ENCODE measurements around the gene SIK2. TPM values are rescaled to one million over a fixed set of nuclear protein-coding genes. Genes with fewer than 3 reads are reported as not detected.
"Not testable (repeated sequence)": the region's sequence is repeated elsewhere in the genome, so short reads cannot be mapped to it uniquely, and the experiment has no call there.

Gene SIK2
- polyA plus RNA-seq, 3 donors: 20.0 to 24.7 (median 23.9) TPM

DNA sequence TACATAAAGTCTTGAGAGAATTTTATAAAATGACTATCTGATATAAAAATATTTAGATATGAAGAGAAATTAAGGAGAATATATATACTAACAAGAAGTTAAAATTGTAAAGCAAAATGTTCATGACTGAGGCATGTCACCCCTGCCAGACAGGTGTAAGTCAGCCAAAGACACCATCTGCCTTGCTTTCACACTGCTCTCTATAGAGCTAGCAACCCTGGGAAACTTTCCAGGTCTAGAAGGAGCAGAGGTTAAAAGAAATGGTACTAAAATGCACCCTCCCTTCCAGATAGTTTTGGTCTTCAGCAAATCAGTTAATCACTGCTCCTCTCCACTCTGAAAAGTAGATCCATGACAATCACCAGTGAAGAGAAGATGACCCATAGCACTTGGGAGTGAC is 147.4 kb downstream of the SIK2 start:
- no peak for DNase-seq

DNA sequence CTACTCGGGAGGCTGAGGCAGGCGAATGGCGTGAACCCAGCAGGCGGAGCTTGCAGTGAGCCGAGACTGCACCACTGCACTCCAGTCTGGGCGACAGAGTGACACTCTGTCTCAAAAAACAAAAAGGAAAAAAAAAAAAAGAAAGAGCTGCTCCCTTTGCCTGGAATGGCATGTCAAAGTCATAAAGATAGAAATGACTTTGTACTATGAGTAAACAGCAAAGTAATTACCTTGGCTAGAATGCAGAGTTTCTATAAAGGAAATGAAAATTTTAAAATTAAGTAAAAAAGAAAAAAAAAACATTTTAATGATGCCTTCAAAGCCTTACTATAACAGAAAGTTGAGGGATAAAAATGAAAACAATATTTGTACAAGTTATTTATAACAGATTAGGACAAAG is 153.8 kb downstream of the SIK2 start:
- no peak for DNase-seq

- DNase-seq: no peak
These were observed 157.1 kb downstream of the SIK2 start for GRCh38 chr11:111759376-111759775.

GRCh38 chr11:111759778-111760407 is 157.6 kb downstream of the SIK2 start:
- no peak for DNase-seq

GRCh38 chr11:111761036-111761435 is 158.8 kb downstream of the SIK2 start:
- no peak for DNase-seq

DNA sequence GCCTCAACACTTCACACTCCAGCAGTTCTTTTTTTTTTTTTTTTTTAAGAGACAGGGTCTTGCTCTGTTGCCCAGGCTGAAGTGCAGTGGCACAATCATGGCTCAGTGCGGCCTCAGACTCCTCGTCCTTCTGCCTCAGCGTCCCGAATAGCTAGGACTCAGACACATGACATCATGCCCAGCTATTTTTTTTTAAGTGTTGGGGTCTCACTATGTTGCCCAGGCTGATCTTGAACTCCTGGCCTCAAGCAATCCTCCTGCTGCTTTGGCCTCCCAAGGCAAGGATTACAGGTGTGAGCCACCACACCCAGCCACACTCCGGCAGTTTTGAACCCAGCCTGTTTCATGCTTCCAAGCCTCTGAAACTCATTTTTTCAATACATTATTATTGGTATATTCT is 160.3 kb downstream of the SIK2 start:
- no peak for DNase-seq

- no peak for DNase-seq
These were observed 160.9 kb downstream of the SIK2 start for GRCh38 chr11:111762981-111763643.

- no peak for DNase-seq
These were observed 162.4 kb downstream of the SIK2 start for GRCh38 chr11:111764621-111765020.

GRCh38 chr11:111765320-111765983 is 163.2 kb downstream of the SIK2 start:
- no peak for DNase-seq

- DNase-seq: peak; percentile 76
These were observed 164.0 kb downstream of the SIK2 start, which contains the start of gene PPP2R1B for GRCh38 chr11:111765984-111766833. TSS of gene PPP2R1B (minus strand) at chr11:111766389. CDS start at chr11:111766361, 28 bp downstream.

DNA sequence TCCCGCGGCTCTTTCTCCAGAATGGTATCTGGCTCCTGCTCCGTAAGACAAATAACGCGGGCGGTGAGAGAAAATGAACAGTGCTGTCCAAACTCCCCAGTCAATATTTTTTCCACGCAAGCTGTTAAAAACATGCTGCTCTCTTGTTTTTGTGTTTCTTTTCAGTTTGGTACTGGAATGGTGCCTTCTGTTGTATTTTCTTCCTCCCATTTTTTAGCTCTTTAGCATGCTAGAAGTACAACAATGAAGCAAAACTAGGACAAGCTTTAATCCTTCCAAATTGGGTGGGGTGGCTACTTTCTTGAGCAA is 164.5 kb downstream of the SIK2 start:
- no peak for DNase-seq

GRCh38 chr11:111770581-111771134 is 168.4 kb downstream of the SIK2 start:
- DNase-seq: no peak

DNA sequence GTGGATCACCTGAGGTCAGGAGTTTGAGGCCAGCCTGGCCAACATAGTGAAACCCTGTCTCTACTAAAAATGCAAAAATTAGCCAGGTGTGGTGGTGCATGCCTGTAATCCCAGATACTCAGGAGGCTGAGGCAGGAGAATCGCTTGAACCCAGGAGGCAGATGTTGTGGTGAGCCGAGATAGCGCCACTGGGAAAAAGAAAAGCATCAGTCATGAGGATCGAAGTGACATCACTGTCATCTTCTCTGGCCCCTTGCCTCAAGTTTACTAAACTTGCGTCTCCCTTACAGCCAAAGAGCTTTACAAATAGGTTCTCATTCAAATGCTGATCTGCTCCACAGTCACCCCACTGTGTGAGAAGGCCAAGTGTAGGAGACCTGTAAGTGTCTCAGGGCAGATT is 169.0 kb downstream of the SIK2 start:
- DNase-seq: not testable (repeated sequence)

DNA sequence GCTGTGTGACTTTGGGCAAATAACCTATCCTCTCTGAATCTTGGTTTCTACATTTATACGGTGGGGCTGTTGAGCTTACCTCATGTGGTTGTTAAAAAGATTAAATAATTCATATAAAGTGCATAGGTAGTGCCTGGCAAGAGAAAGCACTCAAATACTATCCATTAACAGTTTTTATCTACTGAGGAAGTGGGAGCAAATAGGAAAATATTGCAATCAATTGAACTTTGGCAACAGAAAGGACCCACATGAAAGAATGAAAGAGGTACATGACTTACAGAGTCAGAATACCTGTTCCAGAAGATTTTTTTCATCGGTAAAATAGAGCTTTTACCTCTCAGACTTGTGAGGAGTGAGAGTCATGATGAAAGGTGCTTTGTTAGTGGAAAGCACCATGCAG is 170.3 kb downstream of the SIK2 start:
- no peak for DNase-seq

DNA sequence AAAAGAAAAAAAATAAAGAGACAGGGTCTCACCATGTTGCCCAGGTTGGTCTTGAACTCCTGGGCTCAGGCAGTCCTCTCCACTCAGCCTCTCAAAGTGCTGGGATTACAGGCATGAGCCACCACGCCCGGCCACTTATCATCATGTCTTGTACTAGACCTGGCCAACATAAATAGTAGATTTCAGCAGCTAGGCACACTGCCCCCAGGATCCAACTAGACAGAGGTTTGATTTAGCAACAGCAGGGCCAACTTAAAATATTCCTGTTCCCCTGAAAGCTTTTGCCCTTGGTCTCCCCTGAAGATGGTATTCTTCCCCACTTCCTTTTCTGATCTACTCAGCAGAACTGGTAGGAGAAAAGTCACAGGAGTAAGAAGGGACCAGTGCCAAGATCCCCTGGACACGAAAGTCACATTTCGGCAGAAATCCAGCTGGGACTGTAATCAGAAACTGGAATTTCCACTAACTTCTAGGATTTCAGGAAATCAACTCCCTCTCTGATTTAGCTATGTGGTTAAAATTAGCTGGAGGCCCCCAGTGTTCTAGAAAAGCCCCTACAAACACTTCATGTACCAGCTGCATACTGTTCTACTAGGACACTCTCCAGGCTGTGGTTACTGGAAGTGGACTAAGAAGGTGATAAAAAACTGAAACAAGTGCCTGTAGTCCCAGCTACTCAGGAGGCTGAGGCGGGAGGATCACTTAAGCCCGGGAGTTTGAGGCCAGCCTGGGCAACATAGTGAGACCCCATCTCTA is 172.9 kb downstream of the SIK2 start:
- DNase-seq: no peak

GRCh38 chr11:111776398-111777093 is 174.3 kb downstream of the SIK2 start:
- no peak for DNase-seq

- DNase-seq: peak; percentile 70
These were observed 175.1 kb downstream of the SIK2 start for GRCh38 chr11:111777094-111778046.

GRCh38 chr11:111778047-111778558 is 175.9 kb downstream of the SIK2 start:
- DNase-seq: no peak

DNA sequence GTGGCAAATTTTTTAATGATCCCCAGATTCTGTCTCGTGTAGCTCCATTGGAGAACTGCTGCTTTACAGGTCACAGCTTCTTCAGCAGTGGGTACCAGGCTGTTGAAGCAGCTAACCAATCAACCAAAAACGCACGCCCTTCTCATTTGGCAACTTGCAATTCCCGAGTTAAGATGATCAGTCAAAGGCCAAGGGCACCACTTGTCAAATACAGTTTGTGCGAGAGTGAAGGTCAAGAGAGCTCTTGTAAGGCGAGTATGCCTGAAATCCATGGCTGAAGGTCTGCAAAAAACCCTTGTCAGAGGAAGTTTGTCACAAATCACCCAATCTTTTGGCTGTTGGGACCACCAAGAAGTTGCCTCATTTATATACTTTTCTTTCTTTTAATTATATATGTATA is 176.9 kb downstream of the SIK2 start:
- DNase-seq: no peak
